Thyroid gland (tissue), 4 donors: ENCODE results near the gene RILPL1. TPM values are rescaled to one million over a fixed set of nuclear protein-coding genes. Genes with fewer than 3 reads are reported as not detected.

Experiments used
- DNase-seq, 2 donors: peaks; one replicate each; pipeline ENCODE4 v3.0.0-alpha.2; 2019
- H3K27ac ChIP-seq, 3 donors: fragments of 200-600 bp; sonication (generic); 1 replicate in 2 of 3; 2 replicates in 1 of 3; pipeline ENCODE4 v1.5.1; 2016 to 2019; ENCODE audit warnings: mild to moderate bottlenecking in 1 of 3, moderate library complexity in 1 of 3
- H3K27me3 ChIP-seq: fragments of 200-600 bp; sonication (generic); one replicate; pipeline ENCODE4 v1.5.1; 2019
- H3K36me3 ChIP-seq, 2 donors: fragments of 200-600 bp; sonication (generic); one replicate each; pipeline ENCODE4 v1.5.1; 2016 to 2019
- H3K4me1 ChIP-seq, 2 donors: fragments of 200-600 bp; sonication (generic); one replicate each; pipeline ENCODE4 v1.5.1; 2017 to 2019
- H3K4me3 ChIP-seq, 3 donors: fragments of 200-600 bp; sonication (generic); replicated peaks in 1 of 3; 1 replicate in 2 of 3; 2 replicates in 1 of 3; pipeline ENCODE4 v1.5.1; 2016; ENCODE audit warnings: mild to moderate bottlenecking in 1 of 3
- H3K9me3 ChIP-seq: fragments of 200-600 bp; sonication (generic); one replicate; pipeline ENCODE4 v1.5.1; 2017
- CTCF ChIP-seq, 6 experiments: fragments of 200-600 bp in 3 of 6; fragments of 450-650 bp in 3 of 6; sonication (generic) in 3 of 6; IDR thresholded peaks; one replicate each; pipeline ENCODE4 v1.5.1; 2016 to 2019; ENCODE audit warnings: antibody characterized with exemption in 6 of 6, mild to moderate bottlenecking in 2 of 6, inconsistent platforms in 1 of 6, moderate library complexity in 1 of 6
- POLR2A ChIP-seq, 2 donors: fragments of 450-650 bp; IDR thresholded peaks; one replicate each; pipeline ENCODE4 v1.6.1; 2017; ENCODE audit warnings: antibody characterized with exemption in 2 of 2, mild to moderate bottlenecking in 2 of 2, moderate library complexity in 1 of 2
- WGBS, 2 donors: methylation state at CpG; one replicate each; pipeline ENCODE4 v1.1.5; 2017; 5-methylcytosine and 5-hydroxymethylcytosine counted together
- intact Hi-C: fragments of 100-400 bp; cut with DNase I; formaldehyde crosslinking; loops from one replicate; pipeline ENCODE4 v1.15.1; 2023
- total RNA-seq, 4 donors: library from RNA; depleted of rRNA; stranded (reverse); fragments of >200 nt; gene quantifications; one replicate each; pipeline ENCODE4 v1.2.3, GENCODE V29; 2016

Gene RILPL1
- total RNA-seq, 4 donors from 2014 or later = 22.0 to 37.8 (median 31.6) TPM

GRCh38 chr12:123532808-123533649, 490 bp downstream of the RILPL1 start:
- intact Hi-C loops = loop anchor here (10.0 kb wide), 1 partner anchor 58 kb away; no protein-coding TSS in a partner anchor
- Histone ChIP-seq H3K27ac (peak overlapping the region; percentile 8 to 77 (median 74)), H3K4me1 (peaks cover 24 to 38% of the 10 kb centered on the region in 2 donors), H3K9me3 (no peaks in the 10 kb centered on the region), H3K36me3 (no peaks in the 10 kb centered on the region), H3K4me3 (peak overlapping the region; percentile 22 to 75 (median 49)), H3K27me3 (no peaks in the 10 kb centered on the region)
- TF ChIP-seq CTCF (IDR thresholded peaks at IDR 0.05) (no peak), POLR2A (IDR thresholded peaks at IDR 0.05) (no peak)
- DNase-seq = peak; percentile 46 to 51
- WGBS, 2 donors = 20 to 21% methylated on average over 6 to 11 of the region's 79 CpGs

- Histone ChIP-seq H3K27me3 (no peaks in the 10 kb centered on the region), H3K36me3 (no peaks in the 10 kb centered on the region), H3K27ac (peak overlapping the region; percentile 8 to 77 (median 63)), H3K4me3 (peak overlapping the region in 1 of 3 donors; percentile 75), H3K4me1 (peaks cover 24 to 39% of the 10 kb centered on the region in 2 donors), H3K9me3 (no peaks in the 10 kb centered on the region)
- DNase-seq = no peak
- intact Hi-C loops = loop anchor here (10.0 kb wide), 1 partner anchor 57 kb away; no protein-coding TSS in a partner anchor
- WGBS, 2 donors = 29% methylated on average over 1 of the region's 1 CpG; no CpG with 5 or more reads in 1 of the 2 donors
- TF ChIP-seq CTCF (IDR thresholded peaks at IDR 0.05) (no peak), POLR2A (IDR thresholded peaks at IDR 0.05) (no peak)
Measured at GRCh38 chr12:123532019-123532418, 1.5 kb downstream of the RILPL1 start.

GRCh38 chr12:123531091-123531490, 2.4 kb downstream of the RILPL1 start:
- no peaks in the 10 kb centered on the region for H3K36me3 ChIP-seq
- H3K27ac ChIP-seq = peak overlapping the region; percentile 17 to 77 (median 63)
- intact Hi-C loops = loop anchor here (10.0 kb wide), 1 partner anchor 56 kb away; no protein-coding TSS in a partner anchor
- 38 to 53% methylated on average over 5 to 7 of the region's 7 CpGs for WGBS, 2 donors
- H3K4me1 ChIP-seq = peaks cover 24 to 45% of the 10 kb centered on the region in 2 donors
- DNase-seq = peak; percentile 54 to 63
- TF ChIP-seq CTCF (IDR thresholded peaks at IDR 0.05) = no peak
- no peak for TF ChIP-seq POLR2A (IDR thresholded peaks at IDR 0.05)
- H3K4me3 ChIP-seq = no peak overlapping the region
- no peaks in the 10 kb centered on the region for H3K27me3 ChIP-seq
- no peaks in the 10 kb centered on the region for H3K9me3 ChIP-seq

GRCh38 chr12:123530668-123531067, 2.9 kb downstream of the RILPL1 start:
- Histone ChIP-seq H3K27me3 (no peaks in the 10 kb centered on the region), H3K9me3 (no peaks in the 10 kb centered on the region), H3K27ac (peak overlapping the region in 2 of 3 donors; percentile 17 to 18), H3K4me1 (peaks cover 24 to 45% of the 10 kb centered on the region in 2 donors), H3K4me3 (no peak overlapping the region), H3K36me3 (no peaks in the 10 kb centered on the region)
- 93 to 95% methylated on average over 5 of the region's 5 CpGs for WGBS, 2 donors
- TF ChIP-seq CTCF (IDR thresholded peaks at IDR 0.05) (no peak), POLR2A (IDR thresholded peaks at IDR 0.05) (no peak)
- DNase-seq = no peak
- intact Hi-C loops = loop anchor here (10.0 kb wide), 1 partner anchor 56 kb away; no protein-coding TSS in a partner anchor

GRCh38 chr12:123529686-123530085, 3.8 kb downstream of the RILPL1 start:
- no peaks in the 10 kb centered on the region for H3K27me3 ChIP-seq
- H3K36me3 ChIP-seq = no peaks in the 10 kb centered on the region
- no peak overlapping the region for H3K27ac ChIP-seq
- 87 to 91% methylated on average over 3 of the region's 3 CpGs for WGBS, 2 donors
- intact Hi-C loops = loop anchor here (10.0 kb wide), 1 partner anchor 55 kb away; no protein-coding TSS in a partner anchor
- H3K9me3 ChIP-seq = no peaks in the 10 kb centered on the region
- H3K4me1 ChIP-seq = peaks cover 24 to 44% of the 10 kb centered on the region in 2 donors
- TF ChIP-seq CTCF (IDR thresholded peaks at IDR 0.05) = no peak
- no peak for TF ChIP-seq POLR2A (IDR thresholded peaks at IDR 0.05)
- H3K4me3 ChIP-seq = no peak overlapping the region
- no peak for DNase-seq
